Effector CD4-positive, alpha-beta T cell (primary cell): ENCODE measurements around the gene PLCH2.

Experiments used
- DNase-seq: peaks from one replicate; pipeline ENCODE4 v3.0.0-alpha.2; 2020

Gene PLCH2

GRCh38 chr1:2502210-2502609 is 26.1 kb downstream of the PLCH2 start:
- no peak for DNase-seq

GRCh38 chr1:2502661-2503553 is 26.8 kb downstream of the PLCH2 start:
- no peak for DNase-seq

GRCh38 chr1:2503554-2504224 is 27.6 kb downstream of the PLCH2 start:
- DNase-seq, result no peak

GRCh38 chr1:2504225-2504948 is 28.3 kb downstream of the PLCH2 start:
- DNase-seq, result no peak

- no peak for DNase-seq
Measured at GRCh38 chr1:2504949-2505272, 28.8 kb downstream of the PLCH2 start.

GRCh38 chr1:2505461-2505994 is 29.4 kb downstream of the PLCH2 start:
- no peak for DNase-seq

GRCh38 chr1:2506007-2506860 is 30.1 kb downstream of the PLCH2 start:
- DNase-seq, result no peak

GRCh38 chr1:2506901-2507565 is 30.9 kb downstream of the PLCH2 start:
- no peak for DNase-seq

GRCh38 chr1:2507744-2508155 is 31.7 kb downstream of the PLCH2 start:
- DNase-seq, result no peak

GRCh38 chr1:2508180-2508579 is 32.1 kb downstream of the PLCH2 start:
- DNase-seq, result no peak

- DNase-seq, result no peak
Measured at GRCh38 chr1:2508751-2509150, 32.7 kb downstream of the PLCH2 start.

- DNase-seq, result no peak
Measured at GRCh38 chr1:2509589-2509988, 33.5 kb downstream of the PLCH2 start.

GRCh38 chr1:2510366-2511155 is 34.5 kb downstream of the PLCH2 start:
- no peak for DNase-seq

GRCh38 chr1:2512862-2513421 is 36.9 kb downstream of the PLCH2 start:
- no peak for DNase-seq

- no peak for DNase-seq
Measured at GRCh38 chr1:2513939-2514652, 38.0 kb downstream of the PLCH2 start.

GRCh38 chr1:2514863-2515762 is 39.0 kb downstream of the PLCH2 start:
- DNase-seq, result no peak

- DNase-seq, result no peak
Measured at GRCh38 chr1:2515763-2516080, 39.6 kb downstream of the PLCH2 start.

GRCh38 chr1:2516124-2516523 is 40.0 kb downstream of the PLCH2 start:
- no peak for DNase-seq

- no peak for DNase-seq
Measured at GRCh38 chr1:2516946-2517345, 40.9 kb downstream of the PLCH2 start.
